ENCODE measurements around the gene ZYX.
A peak's percentile ranks its signal among the peaks of the same experiment; 100 is the strongest.

ZYX gene

DNA sequence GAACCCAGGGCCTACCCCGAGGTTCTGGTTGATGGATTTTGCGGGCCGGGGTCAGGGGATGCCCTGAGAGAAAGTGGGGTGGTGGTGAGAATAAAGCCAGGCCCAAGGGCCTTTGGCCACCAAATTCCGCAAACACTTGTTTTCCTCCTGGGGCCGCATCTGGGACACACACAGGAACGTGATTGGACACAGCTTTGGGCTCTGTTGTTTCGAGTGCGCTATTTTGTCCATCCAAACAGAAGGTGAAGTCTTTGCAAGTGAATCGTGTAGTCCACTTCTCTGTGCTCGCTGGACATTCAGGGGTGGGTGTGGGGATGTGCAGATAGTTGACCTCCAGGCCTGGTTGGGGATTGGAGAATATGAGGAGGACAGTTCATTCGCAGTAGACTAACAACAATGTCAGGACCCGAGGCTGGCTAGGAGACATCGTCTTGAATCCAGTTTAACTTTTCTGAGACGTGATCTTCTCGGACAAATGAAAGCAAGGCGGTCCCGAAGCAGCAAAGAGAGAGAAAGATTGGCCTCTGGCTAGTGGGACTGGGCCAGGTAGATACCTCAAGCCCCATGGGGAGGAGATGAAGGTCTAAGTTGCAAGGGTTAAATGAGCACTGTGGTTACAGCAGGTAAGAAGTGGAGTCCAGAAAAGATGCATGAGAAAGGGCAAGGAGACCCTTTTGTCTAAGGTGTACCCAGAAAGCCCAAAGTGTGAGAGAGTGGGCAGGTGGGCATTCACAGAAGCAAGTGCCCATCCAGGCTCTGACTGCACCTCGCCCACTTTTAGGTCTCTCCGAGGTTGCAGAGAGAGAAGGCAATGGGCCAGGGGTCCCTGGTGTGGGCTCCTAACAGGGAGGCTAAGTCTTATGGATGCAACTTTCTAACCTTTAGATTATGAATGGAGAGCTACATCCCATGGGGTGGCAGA is 17.9 kb upstream of the ZYX start:
- no peak for DNase-seq

GRCh38 chr7:143367972-143368371 is 13.2 kb upstream of the ZYX start:
- no peak for DNase-seq

DNA sequence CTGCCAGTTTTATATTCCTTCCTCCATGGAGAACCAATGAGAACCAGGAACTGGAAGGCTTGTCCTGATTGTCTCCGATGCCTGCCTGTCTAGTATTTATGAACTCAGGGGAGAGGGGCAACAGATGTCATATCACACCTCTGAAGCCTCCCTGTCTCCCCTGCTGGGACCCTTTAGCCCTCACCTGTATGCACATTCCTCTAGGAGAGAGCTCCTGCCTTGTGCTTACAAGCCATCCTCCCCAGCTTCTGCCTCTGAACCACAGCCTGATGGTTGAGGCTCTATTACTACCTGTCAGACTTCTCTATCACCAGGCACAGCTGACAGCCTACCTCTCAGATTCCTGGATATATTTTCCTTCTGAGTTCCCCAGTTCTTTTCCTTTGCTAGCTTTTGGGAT is 12.8 kb upstream of the ZYX start:
- DNase-seq, result no peak

GRCh38 chr7:143369678-143370651 is 11.2 kb upstream of the ZYX start:
- no peak for DNase-seq

- peak; percentile 56 for DNase-seq
Measured at GRCh38 chr7:143372070-143372469, 9.1 kb upstream of the ZYX start.

DNA sequence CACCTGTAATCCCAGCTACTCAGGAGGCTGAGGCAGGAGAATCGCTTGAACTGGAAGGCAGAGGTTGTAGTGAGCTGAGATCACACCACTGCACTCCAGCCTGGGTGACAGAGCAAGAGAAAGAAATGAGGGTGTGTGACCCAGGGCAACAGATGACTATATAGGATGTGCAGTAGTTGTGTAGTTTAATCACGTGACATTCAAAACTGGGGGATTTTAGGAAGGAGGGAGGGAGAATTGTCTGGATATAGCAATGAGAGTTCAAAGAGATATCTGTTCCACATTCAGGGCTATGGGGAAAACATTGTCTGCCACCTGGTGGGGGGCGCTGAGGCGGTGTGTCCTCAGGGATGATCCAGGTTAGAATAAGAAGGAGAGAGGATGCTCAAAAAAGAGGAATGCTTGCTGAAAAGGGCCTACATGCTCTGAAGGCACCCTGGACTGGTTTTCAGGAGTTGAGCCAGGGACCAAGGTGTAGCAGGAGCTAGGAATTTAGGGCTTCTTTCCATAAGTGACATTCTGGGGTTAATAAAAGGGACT is 7.8 kb upstream of the ZYX start:
- DNase-seq, result no peak

DNA sequence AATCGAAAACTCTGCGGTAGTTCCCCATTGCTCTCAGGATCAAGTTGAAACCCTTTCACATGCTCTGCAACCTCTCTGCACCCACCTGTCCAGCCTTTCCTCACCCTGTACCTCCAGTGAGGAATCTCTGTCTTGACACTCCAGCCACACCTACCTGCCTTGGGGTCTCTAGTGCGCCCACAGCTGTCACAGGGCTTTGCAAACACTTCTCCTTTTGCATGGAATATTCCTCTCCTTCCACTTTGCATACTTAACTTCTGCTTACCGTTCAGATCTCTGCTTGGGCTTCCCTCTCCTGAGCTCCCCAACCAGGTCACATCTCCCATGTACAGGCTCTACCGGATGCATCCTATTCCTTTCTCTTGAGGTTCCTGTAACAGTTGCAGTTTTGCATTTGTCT is 6.6 kb upstream of the ZYX start:
- DNase-seq, result no peak

DNA sequence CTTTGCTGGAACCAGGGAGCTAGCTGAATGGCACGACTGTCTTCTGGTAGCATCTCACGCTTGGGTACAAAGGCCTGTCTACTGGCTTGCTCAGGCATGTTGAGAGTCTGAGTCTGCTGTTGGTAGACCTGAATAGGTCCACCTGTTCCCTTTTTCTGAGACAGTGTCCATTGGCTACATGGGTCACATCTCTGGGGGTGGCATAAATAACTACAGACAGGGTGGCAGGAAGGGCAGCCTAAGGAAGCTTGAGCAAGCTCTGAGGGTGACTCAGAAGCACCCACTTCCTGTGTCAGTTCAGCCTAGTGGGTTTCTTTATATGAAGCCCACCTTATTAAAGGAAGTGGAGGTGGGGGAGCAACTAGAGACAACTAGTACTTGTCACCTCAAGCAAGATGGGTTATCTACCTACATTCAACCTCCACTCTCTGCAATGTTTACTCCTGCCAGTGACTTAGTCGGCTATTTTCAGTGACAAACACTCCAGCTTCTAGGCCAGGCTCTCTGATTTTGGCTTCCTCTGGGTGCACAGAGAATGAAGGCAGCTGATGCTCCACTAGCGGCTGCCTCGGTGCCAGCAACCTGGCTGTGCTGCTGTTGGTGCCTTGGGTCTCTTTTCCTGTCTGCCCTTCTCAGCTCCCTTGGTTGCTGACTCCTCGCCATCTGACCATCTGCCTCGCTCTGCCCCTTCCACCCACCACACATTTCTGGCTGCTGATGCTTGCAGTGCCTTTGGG is 5.7 kb upstream of the ZYX start:
- peak; percentile 66 for DNase-seq

DNA sequence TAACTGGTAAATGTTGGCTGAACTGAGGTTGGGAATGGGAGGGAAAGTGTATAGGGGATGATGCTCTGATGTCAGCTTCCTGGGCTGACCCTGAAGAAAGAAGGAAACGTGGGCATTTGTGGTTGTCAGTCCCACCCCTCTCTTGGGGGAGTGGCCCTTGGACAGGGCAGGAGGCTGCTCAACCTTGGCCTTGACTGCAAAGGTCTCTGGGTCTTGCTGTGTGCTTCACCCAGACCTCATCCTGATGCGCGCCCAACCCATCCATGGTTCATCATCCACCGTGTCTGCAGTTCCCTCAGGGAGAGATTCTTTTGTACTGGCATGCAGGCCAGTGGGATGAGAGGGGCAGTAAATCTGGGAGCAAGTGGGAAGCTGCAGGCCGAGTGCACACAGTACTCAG is 4.7 kb upstream of the ZYX start:
- no peak for DNase-seq

DNA sequence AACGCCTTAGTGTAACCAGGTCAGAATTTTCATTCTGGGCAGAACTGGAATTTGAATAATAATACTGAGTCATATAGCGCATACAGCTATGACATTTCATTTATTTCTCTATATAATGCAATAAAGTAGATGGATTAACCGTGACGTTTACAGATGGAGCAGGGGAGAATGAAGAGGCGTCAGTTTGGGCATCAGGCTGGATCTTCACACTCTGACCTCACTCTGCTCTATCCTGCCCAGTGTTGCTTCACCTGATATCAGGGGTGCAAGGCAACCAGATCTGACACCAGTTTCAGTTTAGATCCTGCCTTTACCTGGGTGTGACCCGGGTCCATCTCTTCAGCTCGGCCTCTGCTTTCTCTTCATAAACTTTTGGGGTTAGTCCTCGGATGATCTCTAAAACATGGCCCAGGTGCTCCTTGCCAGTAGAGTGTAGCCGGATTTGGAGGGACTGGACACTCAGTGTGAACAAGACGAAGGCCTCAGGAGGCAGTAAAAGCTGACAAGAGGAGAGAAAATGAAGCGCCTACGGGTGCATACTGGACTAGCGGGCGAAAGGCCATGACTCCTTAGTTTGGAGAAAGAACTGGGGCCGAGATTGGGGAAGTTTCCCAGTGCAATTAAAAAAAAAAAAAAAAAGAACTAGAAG is 1.4 kb upstream of the ZYX start:
- DNase-seq, result peak; percentile 30

GRCh38 chr7:143380260-143380645 is 892 bp upstream of the ZYX start:
- peak; percentile 90 for DNase-seq

DNA sequence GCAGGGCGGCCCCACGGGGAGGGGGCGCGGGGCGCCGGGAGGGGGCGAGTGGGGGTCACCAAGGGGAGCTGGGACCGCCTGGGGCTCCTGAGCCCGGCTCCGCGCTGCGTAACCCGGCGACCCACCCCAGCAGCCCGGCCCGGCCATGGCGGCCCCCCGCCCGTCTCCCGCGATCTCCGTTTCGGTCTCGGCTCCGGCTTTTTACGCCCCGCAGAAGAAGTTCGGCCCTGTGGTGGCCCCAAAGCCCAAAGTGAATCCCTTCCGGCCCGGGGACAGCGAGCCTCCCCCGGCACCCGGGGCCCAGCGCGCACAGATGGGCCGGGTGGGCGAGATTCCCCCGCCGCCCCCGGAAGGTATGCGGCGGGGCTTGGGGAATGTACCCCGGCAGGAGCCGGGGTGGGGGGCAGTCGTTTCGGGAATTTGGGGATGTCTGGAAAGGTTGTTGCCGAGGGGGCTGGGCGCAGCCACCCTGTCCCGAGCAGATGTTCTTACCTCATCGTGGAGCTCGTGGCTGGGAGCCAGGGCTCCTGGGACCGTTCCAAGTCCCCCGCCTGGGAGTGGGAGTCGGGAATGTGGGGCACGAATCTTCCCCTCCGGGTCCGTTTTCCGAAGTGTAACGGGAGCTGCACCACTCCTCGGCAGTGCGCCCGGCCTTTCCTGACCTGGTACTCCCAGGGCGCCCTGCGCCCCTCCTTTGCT is 431 bp downstream of the ZYX start:
- no peak for DNase-seq

GRCh38 chr7:143382126-143382790 is 1.1 kb downstream of the ZYX start:
- DNase-seq, result no peak

GRCh38 chr7:143382791-143383641 is 1.9 kb downstream of the ZYX start:
- no peak for DNase-seq

- DNase-seq, result no peak
Measured at GRCh38 chr7:143383642-143383957, 2.5 kb downstream of the ZYX start.

DNA sequence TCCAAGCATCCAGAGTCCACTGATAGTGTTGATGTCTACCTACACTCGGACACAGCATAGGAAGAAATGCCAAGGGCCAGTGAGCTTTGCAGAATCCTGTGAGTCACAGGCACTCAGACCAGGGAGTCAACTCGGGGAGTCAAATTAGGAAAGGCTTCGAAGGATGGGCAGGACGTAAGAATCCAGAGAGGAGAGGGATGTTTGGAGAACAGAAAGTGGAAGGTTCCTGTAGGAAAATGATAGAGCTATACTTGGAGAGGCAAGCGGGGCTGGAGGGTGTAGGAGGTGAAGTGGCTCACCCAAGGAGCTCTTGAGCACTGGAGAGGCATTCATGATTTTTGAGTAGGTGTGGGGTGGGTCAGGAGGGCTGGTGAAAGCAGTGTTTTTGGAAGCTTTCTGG is 3.0 kb downstream of the ZYX start:
- no peak for DNase-seq

DNA sequence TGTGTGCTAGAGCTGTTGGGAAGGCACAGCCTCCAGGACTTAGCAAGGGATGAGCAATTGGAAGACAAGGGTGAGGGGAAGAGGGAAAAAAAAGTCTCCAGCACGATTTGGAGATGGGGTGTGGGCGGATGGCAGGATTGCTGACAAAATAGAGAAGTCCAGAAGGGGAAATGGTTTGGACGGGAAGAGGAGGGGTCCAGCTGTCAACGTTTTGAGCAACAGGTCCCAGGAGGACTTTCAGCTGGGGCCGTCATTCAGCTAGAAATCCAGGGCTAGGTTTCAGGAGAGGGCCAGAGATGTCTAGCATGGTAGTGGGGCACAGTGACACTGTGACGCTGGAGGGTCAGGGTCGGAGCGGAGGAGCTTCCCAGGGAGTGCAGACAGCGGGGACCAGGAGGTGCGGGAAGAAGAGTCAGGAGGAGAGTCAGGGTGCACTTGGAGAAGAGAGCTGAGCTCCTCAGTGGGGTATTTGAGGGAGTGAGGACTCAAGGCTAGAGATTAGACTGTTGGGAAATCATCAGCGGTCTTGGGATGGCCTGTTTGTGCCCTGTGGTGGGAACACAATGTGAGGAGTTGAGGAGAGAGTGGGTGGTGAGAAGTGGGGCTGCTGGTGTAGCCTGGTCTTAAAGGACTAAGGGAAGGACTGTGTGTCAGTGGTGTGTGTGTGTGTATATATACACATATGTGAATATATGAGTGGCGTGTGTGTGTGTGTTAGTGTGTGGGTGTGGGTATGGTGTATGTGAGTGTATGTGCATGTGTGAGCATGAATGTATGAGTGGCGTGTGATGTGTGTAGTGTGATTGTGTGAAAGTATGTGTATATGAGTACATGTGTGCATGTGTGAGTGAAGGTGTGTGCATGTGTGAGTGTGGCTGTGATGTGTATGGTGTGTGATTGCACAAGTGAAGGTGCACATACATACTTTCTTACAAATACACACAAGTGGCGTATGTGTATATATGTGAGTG is 3.8 kb downstream of the ZYX start:
- no peak for DNase-seq

DNA sequence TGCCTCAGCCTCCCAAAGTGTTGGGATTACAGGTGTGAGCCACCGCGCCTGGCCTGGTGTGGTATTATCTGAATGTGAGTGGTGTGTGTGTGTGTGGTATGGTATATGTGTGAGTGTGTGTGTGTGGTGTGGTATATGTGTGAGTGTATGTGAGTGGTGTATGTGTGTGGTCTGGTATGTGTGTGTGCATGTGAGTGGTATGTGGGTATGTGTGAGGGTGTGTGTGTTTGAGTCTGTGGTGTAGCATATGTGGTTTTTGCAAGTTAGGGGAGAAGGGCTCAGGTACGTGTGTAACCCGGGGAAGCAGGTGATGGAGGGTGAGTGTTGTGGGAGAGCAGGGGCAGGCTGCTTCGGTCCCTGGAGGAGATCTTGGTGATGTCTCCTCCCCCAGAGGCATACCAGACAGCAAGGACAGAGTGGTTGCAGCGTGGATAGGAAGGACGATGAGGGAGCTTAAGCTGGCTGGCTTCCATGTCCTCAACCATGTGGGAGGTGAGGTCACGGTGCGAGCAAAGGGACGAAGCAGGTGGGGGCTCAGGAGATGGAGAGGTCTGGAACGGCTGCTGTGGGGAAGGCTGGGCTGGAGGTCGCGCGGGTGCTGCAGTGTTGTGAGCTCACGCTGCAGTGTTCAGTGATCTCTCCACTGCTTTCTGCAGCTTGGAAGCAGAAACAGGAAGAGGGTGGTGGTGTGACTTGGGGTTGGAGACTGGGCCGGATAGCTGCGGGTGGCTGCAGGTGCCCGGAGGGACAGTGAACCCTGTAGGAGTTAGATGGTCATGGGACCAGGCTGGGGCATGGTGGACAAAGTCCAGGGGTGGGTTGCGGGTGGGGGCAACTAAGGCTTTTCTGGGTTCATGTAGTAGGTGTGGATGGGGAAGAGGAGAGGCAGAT is 5.0 kb downstream of the ZYX start:
- DNase-seq, result peak; percentile 63

All from CD4-positive, alpha-beta T cell treated with Interleukin-12 subunit alpha and Interleukin-12 subunit beta, for 1 hour (primary cell).